ENCODE results near the gene FAM184A.

Gene FAM184A

GRCh38 chr6:118996289-118996820 lies 82.1 kb downstream of the FAM184A start:
- Histone ChIP-seq H3K4me3 (ENCODE audit: low read length, poor library complexity, severe bottlenecking) (no peak overlapping the region), H3K9me3 (ENCODE audit: insufficient read depth, low read depth, low read length) (no peaks in the 10 kb centered on the region), H2AFZ (ENCODE audit: low read length) (no peak overlapping the region), H3K4me2 (ENCODE audit: low read depth, low read length, poor library complexity, severe bottlenecking) (no peak overlapping the region), H3K4me1 (ENCODE audit: insufficient read depth, low read length, poor library complexity, severe bottlenecking) (no peaks in the 10 kb centered on the region), H3K36me3 (ENCODE audit: insufficient read depth, low read length) (no peaks in the 10 kb centered on the region), H3K9ac (ENCODE audit: low read depth, low read length, poor library complexity, severe bottlenecking) (no peak overlapping the region), H3K79me2 (ENCODE audit: insufficient read depth, low read length) (no peaks in the 10 kb centered on the region), H4K20me1 (ENCODE audit: insufficient read depth, low read length, poor library complexity, severe bottlenecking) (no peaks in the 10 kb centered on the region), H3F3A (ENCODE audit: low read depth) (no peaks in the 10 kb centered on the region), H3K9me2 (replicated peaks; ENCODE audit: low read depth, low read length) (no peaks in the 10 kb centered on the region), H3K27me3 (ENCODE audit: insufficient read depth, low read length, poor library complexity, severe bottlenecking) (no peaks in the 10 kb centered on the region)
- no peak for TF ChIP-seq EZH2phosphoT487 (IDR thresholded peaks at IDR 0.05; ENCODE audit: borderline replicate concordance)
- TF ChIP-seq, protein P1, sequence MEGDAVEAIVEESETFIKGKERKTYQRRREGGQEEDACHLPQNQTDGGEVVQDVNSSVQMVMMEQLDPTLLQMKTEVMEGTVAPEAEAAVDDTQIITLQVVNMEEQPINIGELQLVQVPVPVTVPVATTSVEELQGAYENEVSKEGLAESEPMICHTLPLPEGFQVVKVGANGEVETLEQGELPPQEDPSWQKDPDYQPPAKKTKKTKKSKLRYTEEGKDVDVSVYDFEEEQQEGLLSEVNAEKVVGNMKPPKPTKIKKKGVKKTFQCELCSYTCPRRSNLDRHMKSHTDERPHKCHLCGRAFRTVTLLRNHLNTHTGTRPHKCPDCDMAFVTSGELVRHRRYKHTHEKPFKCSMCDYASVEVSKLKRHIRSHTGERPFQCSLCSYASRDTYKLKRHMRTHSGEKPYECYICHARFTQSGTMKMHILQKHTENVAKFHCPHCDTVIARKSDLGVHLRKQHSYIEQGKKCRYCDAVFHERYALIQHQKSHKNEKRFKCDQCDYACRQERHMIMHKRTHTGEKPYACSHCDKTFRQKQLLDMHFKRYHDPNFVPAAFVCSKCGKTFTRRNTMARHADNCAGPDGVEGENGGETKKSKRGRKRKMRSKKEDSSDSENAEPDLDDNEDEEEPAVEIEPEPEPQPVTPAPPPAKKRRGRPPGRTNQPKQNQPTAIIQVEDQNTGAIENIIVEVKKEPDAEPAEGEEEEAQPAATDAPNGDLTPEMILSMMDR (conservative IDR thresholded peaks at IDR 0.05; ENCODE audit: low read length), result no peak

GRCh38 chr6:118993803-118994251 lies 84.6 kb downstream of the FAM184A start:
- no peak overlapping the region for H3K9ac ChIP-seq (ENCODE audit: low read depth, low read length, poor library complexity, severe bottlenecking)
- H4K20me1 ChIP-seq (ENCODE audit: insufficient read depth, low read length, poor library complexity, severe bottlenecking), result no peaks in the 10 kb centered on the region
- H3K9me2 ChIP-seq (replicated peaks; ENCODE audit: low read depth, low read length), result no peaks in the 10 kb centered on the region
- H3K36me3 ChIP-seq (ENCODE audit: insufficient read depth, low read length), result no peaks in the 10 kb centered on the region
- no peaks in the 10 kb centered on the region for H3K79me2 ChIP-seq (ENCODE audit: insufficient read depth, low read length)
- no peak overlapping the region for H3K4me3 ChIP-seq (ENCODE audit: low read length, poor library complexity, severe bottlenecking)
- no peaks in the 10 kb centered on the region for H3K27me3 ChIP-seq (ENCODE audit: insufficient read depth, low read length, poor library complexity, severe bottlenecking)
- no peak overlapping the region for H2AFZ ChIP-seq (ENCODE audit: low read length)
- H3K4me2 ChIP-seq (ENCODE audit: low read depth, low read length, poor library complexity, severe bottlenecking), result no peak overlapping the region
- H3K4me1 ChIP-seq (ENCODE audit: insufficient read depth, low read length, poor library complexity, severe bottlenecking), result no peaks in the 10 kb centered on the region
- H3K9me3 ChIP-seq (ENCODE audit: insufficient read depth, low read depth, low read length), result no peaks in the 10 kb centered on the region
- H3F3A ChIP-seq (ENCODE audit: low read depth), result no peaks in the 10 kb centered on the region
- TF ChIP-seq, protein P1 (conservative IDR thresholded peaks at IDR 0.05; ENCODE audit: low read length), result no peak
- no peak for TF ChIP-seq EZH2phosphoT487 (IDR thresholded peaks at IDR 0.05; ENCODE audit: borderline replicate concordance)

DNA sequence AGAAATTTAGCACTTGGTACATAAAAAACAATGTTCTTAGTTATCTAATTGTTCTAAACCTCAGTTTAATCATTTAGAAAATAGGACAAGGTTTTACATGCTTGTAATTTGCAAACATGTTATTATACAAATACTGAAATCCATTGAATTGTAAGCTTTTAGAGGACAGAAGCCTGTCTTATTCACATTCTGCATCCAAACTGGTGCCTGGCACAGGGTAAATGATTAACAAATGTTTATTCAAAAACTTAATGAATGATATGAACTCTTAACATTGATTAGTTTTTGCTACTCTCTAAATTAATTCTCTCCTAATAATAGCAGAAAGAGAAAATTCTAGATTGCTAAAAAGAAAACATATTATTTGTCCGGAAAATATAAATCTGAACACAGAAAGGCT lies 85.1 kb downstream of the FAM184A start:
- Histone ChIP-seq H3K9me3 (ENCODE audit: insufficient read depth, low read depth, low read length) (no peaks in the 10 kb centered on the region), H3K36me3 (ENCODE audit: insufficient read depth, low read length) (no peaks in the 10 kb centered on the region), H3K79me2 (ENCODE audit: insufficient read depth, low read length) (no peaks in the 10 kb centered on the region), H3K9me2 (replicated peaks; ENCODE audit: low read depth, low read length) (no peaks in the 10 kb centered on the region), H3K4me3 (ENCODE audit: low read length, poor library complexity, severe bottlenecking) (no peak overlapping the region), H3K9ac (ENCODE audit: low read depth, low read length, poor library complexity, severe bottlenecking) (no peak overlapping the region), H4K20me1 (ENCODE audit: insufficient read depth, low read length, poor library complexity, severe bottlenecking) (no peaks in the 10 kb centered on the region), H3F3A (ENCODE audit: low read depth) (no peaks in the 10 kb centered on the region), H2AFZ (ENCODE audit: low read length) (no peak overlapping the region), H3K4me2 (ENCODE audit: low read depth, low read length, poor library complexity, severe bottlenecking) (no peak overlapping the region), H3K27me3 (ENCODE audit: insufficient read depth, low read length, poor library complexity, severe bottlenecking) (no peaks in the 10 kb centered on the region), H3K4me1 (ENCODE audit: insufficient read depth, low read length, poor library complexity, severe bottlenecking) (no peaks in the 10 kb centered on the region)
- TF ChIP-seq EZH2phosphoT487 (IDR thresholded peaks at IDR 0.05; ENCODE audit: borderline replicate concordance), result no peak
- TF ChIP-seq, protein P1 (conservative IDR thresholded peaks at IDR 0.05; ENCODE audit: low read length), result no peak

Measured in Loucy (cell line).